GM10266 (cell line): ENCODE data around the gene KCTD14.

Experiments
- DNase-seq: peaks from one replicate; pipeline ENCODE4 v3.0.0; 2012; ENCODE audit errors: extremely low spot score
- TF ChIP-seq, protein P1 (sequence below): IDR thresholded peaks from 2 replicates; pipeline ENCODE4 v1.5.1; 2012; ENCODE audit warnings: mild to moderate bottlenecking, low read depth; ENCODE audit not compliant: control insufficient read depth, insufficient read depth; ENCODE audit errors: missing control alignments

The KCTD14 gene

GRCh38 chr11:78038697-78039313, 15.7 kb upstream of the KCTD14 start:
- TF ChIP-seq, protein P1, sequence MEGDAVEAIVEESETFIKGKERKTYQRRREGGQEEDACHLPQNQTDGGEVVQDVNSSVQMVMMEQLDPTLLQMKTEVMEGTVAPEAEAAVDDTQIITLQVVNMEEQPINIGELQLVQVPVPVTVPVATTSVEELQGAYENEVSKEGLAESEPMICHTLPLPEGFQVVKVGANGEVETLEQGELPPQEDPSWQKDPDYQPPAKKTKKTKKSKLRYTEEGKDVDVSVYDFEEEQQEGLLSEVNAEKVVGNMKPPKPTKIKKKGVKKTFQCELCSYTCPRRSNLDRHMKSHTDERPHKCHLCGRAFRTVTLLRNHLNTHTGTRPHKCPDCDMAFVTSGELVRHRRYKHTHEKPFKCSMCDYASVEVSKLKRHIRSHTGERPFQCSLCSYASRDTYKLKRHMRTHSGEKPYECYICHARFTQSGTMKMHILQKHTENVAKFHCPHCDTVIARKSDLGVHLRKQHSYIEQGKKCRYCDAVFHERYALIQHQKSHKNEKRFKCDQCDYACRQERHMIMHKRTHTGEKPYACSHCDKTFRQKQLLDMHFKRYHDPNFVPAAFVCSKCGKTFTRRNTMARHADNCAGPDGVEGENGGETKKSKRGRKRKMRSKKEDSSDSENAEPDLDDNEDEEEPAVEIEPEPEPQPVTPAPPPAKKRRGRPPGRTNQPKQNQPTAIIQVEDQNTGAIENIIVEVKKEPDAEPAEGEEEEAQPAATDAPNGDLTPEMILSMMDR: no peak
- no peak for DNase-seq

GRCh38 chr11:78037825-78038620, 14.9 kb upstream of the KCTD14 start:
- no peak for DNase-seq
- TF ChIP-seq, protein P1: no peak

DNA sequence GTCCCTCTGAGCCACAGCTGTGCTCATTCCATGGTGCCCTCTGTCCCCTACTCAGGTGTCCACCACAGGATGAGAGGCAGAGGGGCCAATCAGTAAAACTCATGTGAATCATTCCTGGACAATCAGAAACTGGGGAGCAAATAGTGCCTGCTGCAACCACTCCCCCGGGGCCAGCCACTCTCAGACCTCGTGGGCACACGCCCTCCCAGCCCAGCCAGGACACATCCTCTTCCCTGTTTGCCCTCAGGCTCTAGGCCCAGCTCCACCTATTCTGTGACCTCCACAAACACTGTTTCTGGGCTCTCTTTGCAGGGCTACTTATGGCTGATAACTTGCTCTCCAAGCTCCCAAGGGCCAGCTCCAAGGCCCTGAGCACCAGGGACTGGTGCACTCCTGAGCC, 14.0 kb upstream of the KCTD14 start:
- TF ChIP-seq, protein P1: no peak
- no peak for DNase-seq

- TF ChIP-seq, protein P1: no peak
- no peak for DNase-seq
Measured at GRCh38 chr11:78036313-78036712, 13.2 kb upstream of the KCTD14 start.

DNA sequence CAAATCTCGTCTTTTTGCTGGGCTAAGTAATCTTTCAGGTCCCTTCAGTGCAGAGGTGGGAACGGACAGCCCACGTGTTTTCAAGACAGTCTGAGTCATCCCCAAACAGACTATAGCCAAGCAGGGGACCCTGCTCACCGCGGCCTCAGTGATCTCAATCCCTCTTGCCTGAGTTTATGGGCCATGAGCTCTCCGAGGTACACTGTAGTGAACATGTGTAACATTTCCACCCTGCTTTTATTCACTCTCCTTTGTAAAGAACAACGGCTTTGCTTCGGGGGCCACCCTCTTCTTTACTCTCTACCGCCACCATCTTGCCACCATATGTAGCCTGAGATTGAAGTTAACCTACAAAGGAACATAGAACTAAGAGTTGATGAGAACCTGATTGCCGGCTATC, 11.5 kb upstream of the KCTD14 start:
- TF ChIP-seq, protein P1: no peak
- DNase-seq: no peak

DNA sequence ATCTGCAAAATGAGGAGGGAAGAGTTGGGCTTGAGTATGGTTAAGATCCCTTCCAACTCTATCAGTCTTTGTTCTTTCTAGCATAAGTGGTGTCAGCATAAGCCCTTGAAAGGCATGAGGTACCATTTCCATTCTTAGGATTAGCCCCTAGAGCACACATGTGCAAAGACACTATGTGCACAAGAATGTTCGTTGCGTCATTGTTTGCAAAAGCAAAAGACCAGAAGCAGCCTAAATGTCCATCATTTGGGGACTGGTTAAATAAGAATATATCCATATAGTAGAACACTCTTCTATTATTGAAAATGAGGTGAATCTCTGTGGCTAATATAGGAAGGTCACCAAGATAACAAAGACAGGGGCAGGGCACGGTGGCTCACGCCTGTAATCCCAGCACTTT, 10.0 kb upstream of the KCTD14 start:
- TF ChIP-seq, protein P1: no peak
- no peak for DNase-seq

DNA sequence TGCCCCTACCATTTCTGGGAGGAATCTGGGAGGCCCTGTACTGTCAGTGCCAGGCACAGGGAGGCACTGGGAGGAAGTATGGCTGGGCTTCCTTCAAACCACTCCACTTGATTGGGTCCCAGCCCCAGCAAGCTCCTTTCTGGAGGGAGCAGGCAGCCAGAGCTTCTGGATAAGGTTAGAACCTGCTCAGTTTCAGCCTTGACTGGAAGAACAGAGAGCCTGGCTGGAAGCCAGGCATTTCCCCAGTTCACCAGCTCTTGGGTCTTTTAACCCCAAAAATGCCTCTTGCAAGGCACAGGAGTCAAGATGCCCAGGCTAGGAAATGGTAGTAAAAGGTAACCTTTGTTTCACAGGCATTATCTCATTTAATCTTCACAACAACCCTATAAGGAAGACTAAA, 9.0 kb upstream of the KCTD14 start:
- DNase-seq: no peak
- TF ChIP-seq, protein P1: no peak
